HepG2 (cell line): ENCODE data around the gene FKBP5. TPM values are rescaled to one million over a fixed set of nuclear protein-coding genes. Genes with fewer than 3 reads are reported as not detected.

Source experiments
- ATAC-seq: fragments of 200-7000 bp; cut with Tn5 transposase; 3 replicates; pipeline ENCODE4 v1.9.1; 2020; ENCODE audit warnings: mild to moderate bottlenecking, moderate library complexity
- BruUV-seq: library from RNA; stranded (reverse); fragments of 400-500 nt; replicated peaks from 2 replicates; lab custom pipeline; 2021; lab: Mats Ljungman, UMichigan
- CTCF ChIA-PET: fragments of 300-600 bp; formaldehyde crosslinking; extraction: SDS; loops from one replicate; lab custom pipeline; 2021; ENCODE audit warnings: low total read pairs, inconsistent platforms, low intra/inter-chr PET ratio; lab: Yijun Ruan, JAX
- POLR2A ChIA-PET: fragments of 350-600 bp; sonication (Branson Sonifier 250); formaldehyde crosslinking; loops from one replicate; lab custom pipeline; 2020; ENCODE audit warnings: antibody characterized with exemption, inconsistent platforms; lab: Yijun Ruan, JAX
- DNase-seq: peaks from one replicate; pipeline ENCODE4 v3.0.0-alpha.2; 2015; ENCODE audit warnings: low spot score
- FAIRE-seq: peaks from 3 replicates; lab custom pipeline; 2011; peaks lifted over from hg19 to GRCh38; lab: Jason Lieb, UNC
- H2AFZ ChIP-seq: one replicate; pipeline ENCODE4 v1.6.1; 2011; ENCODE audit warnings: low read length, inconsistent platforms
- H3K27ac ChIP-seq: fragments of 300-600 bp; 3 replicates; pipeline ENCODE4 v1.8.0; 2011; ENCODE audit warnings: mixed run types, mild to moderate bottlenecking, mixed read lengths, low read length, inconsistent platforms; ENCODE audit not compliant: insufficient read depth; ENCODE audit errors: extremely low read length
- H3K27me3 ChIP-seq, 2 experiments: fragments of 200-600 bp in 1 of 2; 2 replicates in 1 of 2; 3 replicates in 1 of 2; pipeline versions ENCODE4 v1.6.0 to v1.8.0; 2011; ENCODE audit warnings: low read length in 2 of 2, mild to moderate bottlenecking in 2 of 2, moderate library complexity in 2 of 2, inconsistent platforms in 1 of 2; ENCODE audit not compliant: insufficient read depth in 2 of 2, control insufficient read depth in 1 of 2
- H3K36me3 ChIP-seq, 2 experiments: fragments of 200-600 bp in 1 of 2; replicated peaks in 1 of 2; 2 replicates in 1 of 2; 3 replicates in 1 of 2; pipeline versions ENCODE4 v1.5.1 to v1.8.0; 2011; ENCODE audit warnings: low read length in 2 of 2, inconsistent platforms in 1 of 2; ENCODE audit not compliant: insufficient read depth in 2 of 2, control insufficient read depth in 1 of 2
- H3K4me1 ChIP-seq: 2 replicates; pipeline ENCODE4 v1.5.1; 2012; ENCODE audit warnings: low read length, inconsistent platforms; ENCODE audit not compliant: insufficient read depth
- H3K4me2 ChIP-seq: 2 replicates; pipeline ENCODE4 v1.6.0; 2011; ENCODE audit warnings: low read depth, low read length, inconsistent platforms
- H3K4me3 ChIP-seq, 3 experiments: fragments of 200-600 bp in 1 of 3; sonication (generic), shearing (Covaris generic) in 1 of 3; replicated peaks in 1 of 3; 2 replicates each; pipeline ENCODE4 v1.5.1; 2011 to 2016; ENCODE audit warnings: low read length in 3 of 3, inconsistent platforms in 2 of 3, low read depth in 2 of 3, mild to moderate bottlenecking in 2 of 3, control low read depth in 1 of 3, mixed read lengths in 1 of 3; ENCODE audit not compliant: insufficient read depth in 1 of 3
- H3K79me2 ChIP-seq: one replicate; pipeline ENCODE4 v1.6.1; 2011; ENCODE audit warnings: low read length, inconsistent platforms; ENCODE audit not compliant: insufficient read depth
- H3K9ac ChIP-seq: 2 replicates; pipeline ENCODE4 v1.6.0; 2011; ENCODE audit warnings: mild to moderate bottlenecking, low read depth, low read length, inconsistent platforms; ENCODE audit not compliant: insufficient read depth
- H3K9me3 ChIP-seq: 2 replicates; pipeline ENCODE4 v1.5.1; 2012; ENCODE audit warnings: mild to moderate bottlenecking, low read length
- H4K20me1 ChIP-seq: 2 replicates; pipeline ENCODE4 v1.6.0; 2011; ENCODE audit warnings: inconsistent platforms, mild to moderate bottlenecking, low read length, moderate library complexity; ENCODE audit not compliant: insufficient read depth
- GZF1 ChIP-seq: sonication (generic); formaldehyde crosslinking; IDR thresholded peaks from 2 replicates; pipeline ENCODE4 v1.5.1; 2020; ENCODE audit warnings: mild to moderate bottlenecking, missing genetic modification reagents
- JUN ChIP-seq: sonication (generic); formaldehyde crosslinking; IDR thresholded peaks from 2 replicates; pipeline ENCODE4 v1.4.0; 2020; ENCODE audit warnings: mild to moderate bottlenecking, missing genetic modification reagents
- MAFK ChIP-seq, 2 experiments: IDR thresholded peaks in 1 of 2; conservative IDR thresholded peaks in 1 of 2; 2 replicates each; pipeline ENCODE4 v1.6.1; 2011; ENCODE audit warnings: improper control_type of control experiment in 2 of 2, low read length in 2 of 2
- MED13 ChIP-seq: sonication (generic); formaldehyde crosslinking; IDR thresholded peaks from 2 replicates; pipeline ENCODE4 v1.5.0; 2020; ENCODE audit warnings: missing genetic modification reagents
- PHB2 ChIP-seq: fragments of 450-650 bp; IDR thresholded peaks from 2 replicates; pipeline ENCODE4 v1.6.1; 2018; ENCODE audit not compliant: partially characterized antibody
- PITX1 ChIP-seq: sonication (generic); formaldehyde crosslinking; IDR thresholded peaks from 2 replicates; pipeline ENCODE4 v1.5.1; 2020; ENCODE audit warnings: mild to moderate bottlenecking, missing genetic modification reagents
- RCOR2 ChIP-seq: IDR thresholded peaks from 2 replicates; pipeline ENCODE4 v1.6.1; 2016; ENCODE audit warnings: missing biosample characterization, missing genetic modification reagents
- TCF7 ChIP-seq: sonication (generic); IDR thresholded peaks from 2 replicates; pipeline ENCODE4 v1.6.1; 2016; ENCODE audit warnings: antibody characterized with exemption, low read depth
- ZFYVE20 ChIP-seq: sonication (generic); formaldehyde crosslinking; IDR thresholded peaks from 2 replicates; pipeline ENCODE4 v1.8.0; 2023; ENCODE audit warnings: low read depth, mild to moderate bottlenecking, moderate library complexity, missing genetic modification reagents, borderline replicate concordance
- ZNF160 ChIP-seq: sonication (generic); formaldehyde crosslinking; IDR thresholded peaks from 2 replicates; pipeline ENCODE4 v1.8.0; 2022; ENCODE audit warnings: mild to moderate bottlenecking, inconsistent platforms, missing genetic modification reagents
- ZNF180 ChIP-seq: sonication (generic); formaldehyde crosslinking; IDR thresholded peaks from 2 replicates; pipeline ENCODE4 v1.4.0; 2020; ENCODE audit warnings: low read depth, missing genetic modification reagents, borderline replicate concordance
- ZNF496 ChIP-seq: sonication (generic); formaldehyde crosslinking; IDR thresholded peaks from 2 replicates; pipeline ENCODE4 v1.8.1; 2023; ENCODE audit warnings: mild to moderate bottlenecking, moderate library complexity, missing genetic modification reagents; ENCODE audit not compliant: insufficient replicate concordance
- ZNF646 ChIP-seq: sonication (generic); formaldehyde crosslinking; IDR thresholded peaks from 2 replicates; pipeline ENCODE4 v1.9.0; 2021; ENCODE audit warnings: mild to moderate bottlenecking, missing genetic modification reagents
- ZNF7 ChIP-seq: IDR thresholded peaks from 2 replicates; pipeline ENCODE4 v1.6.1; 2016; ENCODE audit warnings: missing biosample characterization, missing genetic modification reagents
- ZNF761 ChIP-seq: sonication (generic); formaldehyde crosslinking; conservative IDR thresholded peaks from 2 replicates; pipeline ENCODE4 v1.4.0; 2020; ENCODE audit warnings: mild to moderate bottlenecking, missing genetic modification reagents
- WGBS: methylation state at CpG from one replicate; pipeline ENCODE4 v1.1.6; 2017; ENCODE audit warnings: low lambda C conversion rate; 5-methylcytosine and 5-hydroxymethylcytosine counted together
- in situ Hi-C: cut with HindIII; loops from 2 replicates; pipeline ENCODE4 v1.10.0; 2017; ENCODE audit warnings: low pct_unique_long_range_greater_than_20kb; ENCODE audit not compliant: extremely low pct_ligation_motif_present
- intact Hi-C: fragments of 100-400 bp; cut with micrococcal nuclease; formaldehyde crosslinking; loops from one replicate; pipeline ENCODE4 v1.10.0; 2022; ENCODE audit not compliant: unreplicated experiment
- polyA plus RNA-seq, 8 experiments: library from polyadenylated mRNA; depleted of rRNA in 3 of 8; stranded (reverse) in 7 of 8; unstranded in 1 of 8; fragments of >200 nt; fragmentation: Illumina TruSeq in 4 of 8; extraction: Trizol in 4 of 8; gene quantifications; 2 replicates each; pipeline versions ENCODE4 v1.2.1 to v1.2.3, GENCODE V29; 2011 to 2016; ENCODE audit warnings: low read depth in 4 of 8, missing spikeins in 1 of 8, mixed read lengths in 1 of 8; ENCODE audit not compliant: insufficient read depth in 1 of 8
- total RNA-seq, 5 experiments: library from RNA; depleted of rRNA; stranded (reverse); fragments of >200 nt; fragmentation: Illumina TruSeq; extraction: Trizol; gene quantifications; 2 replicates each; pipeline ENCODE4 v1.2.3, GENCODE V29; 2016; ENCODE audit warnings: low read depth in 1 of 5

Gene FKBP5
- total and polyA plus RNA-seq, 2 of the 13 experiments (the other 11 are each of a cell fraction or from before 2014, with no cell fraction given) = 8.0 to 17.4 TPM

- TF ChIP-seq ZNF496 (no peak), RCOR2 (CRISPR knock-in tag) (no peak), ZNF761 (CRISPR knock-in tag) (no peak), MED13 (no peak), MAFK (conservative IDR thresholded peaks at IDR 0.05 in 1 of 2, IDR thresholded peaks at IDR 0.05 in 1 of 2; ENCODE audit: low read length in 2 of 2) (no peak), GZF1 (CRISPR knock-in tag) (no peak), ZFYVE20 (no peak)
Observed at GRCh38 chr6:35605600-35605999, 83.1 kb downstream of the FKBP5 start (continued).

GRCh38 chr6:35603326-35604202, 85.2 kb downstream of the FKBP5 start:
- Histone ChIP-seq H3K4me2 (peak overlapping the region; percentile 67), H3K27me3 (no peaks in the 10 kb centered on the region), H2AFZ (no peak overlapping the region), H3K79me2 (no peaks in the 10 kb centered on the region), H3K4me1 (peaks cover 40% of the 10 kb centered on the region), H4K20me1 (no peaks in the 10 kb centered on the region), H3K4me3 (peak overlapping the region in 1 of 3 experiments; percentile 26; a peak in 1 of 6 replicates), H3K36me3 (no peaks in the 10 kb centered on the region), H3K9ac (peak overlapping the region; percentile 16), H3K27ac (peak overlapping the region; percentile 83), H3K9me3 (no peaks in the 10 kb centered on the region)
- ChIA-PET POLR2A (interaction anchor here (1.1 to 3.9 kb wide), 4 partner anchors 124 to 136 kb away, joined by 4 to 19 read pairs (median 10); partner anchors contain the start of gene ARMC12), CTCF (no interaction called here)
- peak; percentile 77 for DNase-seq
- 58% methylated on average over 9 of the region's 9 CpGs for WGBS
- ATAC-seq = peak; percentile 85
- BruUV-seq = no TSS peak
- in situ Hi-C loops (no loop called here), intact Hi-C loops (loop anchor here (5.0 kb wide), 1 partner anchor 79 kb away; no protein-coding TSS in a partner anchor)
- no peak for FAIRE-seq
- TF ChIP-seq PITX1 (CRISPR knock-in tag) (no peak), TCF7 (peak; percentile 39; the same call in 1 of the 2 replicates), ZNF646 (no peak), PHB2 (no peak), JUN (CRISPR knock-in tag) (peak; percentile 71; the same call in 1 of the 2 replicates), ZNF160 (CRISPR knock-in tag) (no peak), ZNF7 (no peak), ZNF180 (no peak)
